ENCODE results near the gene RAP1GAP2.

RAP1GAP2 gene

GRCh38 chr17:2962236-2962635 is 166.0 kb downstream of the RAP1GAP2 start:
- no peak for DNase-seq (ENCODE audit: low spot score)
- TF ChIP-seq, protein P1, sequence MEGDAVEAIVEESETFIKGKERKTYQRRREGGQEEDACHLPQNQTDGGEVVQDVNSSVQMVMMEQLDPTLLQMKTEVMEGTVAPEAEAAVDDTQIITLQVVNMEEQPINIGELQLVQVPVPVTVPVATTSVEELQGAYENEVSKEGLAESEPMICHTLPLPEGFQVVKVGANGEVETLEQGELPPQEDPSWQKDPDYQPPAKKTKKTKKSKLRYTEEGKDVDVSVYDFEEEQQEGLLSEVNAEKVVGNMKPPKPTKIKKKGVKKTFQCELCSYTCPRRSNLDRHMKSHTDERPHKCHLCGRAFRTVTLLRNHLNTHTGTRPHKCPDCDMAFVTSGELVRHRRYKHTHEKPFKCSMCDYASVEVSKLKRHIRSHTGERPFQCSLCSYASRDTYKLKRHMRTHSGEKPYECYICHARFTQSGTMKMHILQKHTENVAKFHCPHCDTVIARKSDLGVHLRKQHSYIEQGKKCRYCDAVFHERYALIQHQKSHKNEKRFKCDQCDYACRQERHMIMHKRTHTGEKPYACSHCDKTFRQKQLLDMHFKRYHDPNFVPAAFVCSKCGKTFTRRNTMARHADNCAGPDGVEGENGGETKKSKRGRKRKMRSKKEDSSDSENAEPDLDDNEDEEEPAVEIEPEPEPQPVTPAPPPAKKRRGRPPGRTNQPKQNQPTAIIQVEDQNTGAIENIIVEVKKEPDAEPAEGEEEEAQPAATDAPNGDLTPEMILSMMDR (IDR thresholded peaks at IDR 0.05; ENCODE audit: extremely low read depth, missing control alignments), result no peak

GRCh38 chr17:2962729-2963128 is 166.5 kb downstream of the RAP1GAP2 start:
- TF ChIP-seq, protein P1 (IDR thresholded peaks at IDR 0.05; ENCODE audit: extremely low read depth, missing control alignments), result no peak
- DNase-seq (ENCODE audit: low spot score), result no peak

DNA sequence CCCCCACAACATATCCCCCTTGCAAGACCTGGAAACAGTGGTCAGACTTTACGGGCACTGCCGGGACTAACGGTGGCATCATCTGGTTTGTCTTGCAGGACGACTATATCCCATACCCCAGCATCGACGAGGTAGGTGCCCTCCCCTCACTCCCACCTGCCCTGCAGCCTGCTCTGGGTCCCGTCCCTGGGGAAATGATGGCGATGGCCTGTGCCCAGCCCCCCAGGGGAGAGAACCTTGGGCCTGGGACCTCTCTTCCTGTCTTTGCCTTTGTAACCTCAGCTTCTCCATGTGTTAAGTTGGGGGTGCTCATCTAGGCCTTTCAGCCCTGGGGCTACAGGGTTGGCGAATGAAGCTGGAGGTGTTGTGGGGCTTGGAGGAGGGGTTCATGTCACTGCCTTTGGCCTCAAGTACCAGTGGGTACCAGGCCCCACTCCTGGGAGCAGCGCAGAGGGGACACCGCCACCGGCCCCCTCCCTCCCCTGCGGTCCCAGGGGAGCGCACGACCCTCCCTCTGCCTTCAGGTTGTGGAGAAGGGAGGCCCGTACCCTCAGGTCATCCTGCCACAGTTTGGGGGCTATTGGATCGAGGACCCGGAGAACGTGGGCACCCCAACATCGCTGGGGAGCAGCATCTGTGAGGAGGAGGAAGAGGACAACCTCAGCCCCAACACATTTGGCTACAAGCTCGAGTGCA is 167.2 kb downstream of the RAP1GAP2 start:
- TF ChIP-seq, protein P1 (IDR thresholded peaks at IDR 0.05; ENCODE audit: extremely low read depth, missing control alignments), result no peak
- no peak for DNase-seq (ENCODE audit: low spot score)

DNA sequence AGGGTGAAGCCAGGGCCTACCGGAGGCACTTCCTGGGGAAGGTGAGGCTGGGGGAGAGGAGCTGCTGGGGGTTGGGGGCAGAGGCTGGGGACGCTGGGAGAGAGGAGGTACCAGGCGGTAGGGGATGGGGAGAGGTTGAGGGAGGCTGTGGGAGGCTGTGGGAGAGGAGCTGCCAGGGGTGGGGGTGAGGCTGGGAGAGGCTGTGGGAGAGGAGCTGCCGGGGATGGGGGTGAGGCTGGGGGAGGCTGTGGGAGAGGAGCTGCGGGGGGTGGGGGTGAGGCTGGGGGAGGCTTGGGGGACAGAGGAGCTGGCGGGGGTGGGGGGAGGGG is 167.8 kb downstream of the RAP1GAP2 start:
- DNase-seq (ENCODE audit: low spot score), result no peak
- TF ChIP-seq, protein P1 (IDR thresholded peaks at IDR 0.05; ENCODE audit: extremely low read depth, missing control alignments), result no peak

DNA sequence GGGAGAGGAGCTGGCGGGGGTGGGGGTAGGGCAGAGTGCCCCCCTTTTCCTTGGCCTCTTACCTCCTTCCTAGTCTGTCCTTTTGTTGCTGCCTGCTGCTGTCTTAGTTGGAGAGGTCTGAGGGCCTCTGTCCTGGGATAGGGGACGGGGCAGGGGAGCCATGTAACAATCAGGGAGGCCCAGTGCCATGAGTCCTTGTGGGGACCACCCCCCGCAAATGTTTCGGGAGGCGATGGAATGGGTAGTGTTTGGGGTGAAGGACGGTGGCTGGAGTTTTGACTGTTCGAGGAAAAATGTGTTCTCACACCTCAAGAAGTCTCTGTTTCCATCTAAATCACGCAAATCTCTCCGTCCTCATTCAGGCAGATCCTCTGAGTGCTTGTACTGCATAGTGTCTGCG is 168.1 kb downstream of the RAP1GAP2 start:
- no peak for DNase-seq (ENCODE audit: low spot score)
- TF ChIP-seq, protein P1 (IDR thresholded peaks at IDR 0.05; ENCODE audit: extremely low read depth, missing control alignments), result no peak

- TF ChIP-seq, protein P1 (IDR thresholded peaks at IDR 0.05; ENCODE audit: extremely low read depth, missing control alignments), result no peak
- no peak for DNase-seq (ENCODE audit: low spot score)
These were observed 168.6 kb downstream of the RAP1GAP2 start for GRCh38 chr17:2964831-2965230.

DNA sequence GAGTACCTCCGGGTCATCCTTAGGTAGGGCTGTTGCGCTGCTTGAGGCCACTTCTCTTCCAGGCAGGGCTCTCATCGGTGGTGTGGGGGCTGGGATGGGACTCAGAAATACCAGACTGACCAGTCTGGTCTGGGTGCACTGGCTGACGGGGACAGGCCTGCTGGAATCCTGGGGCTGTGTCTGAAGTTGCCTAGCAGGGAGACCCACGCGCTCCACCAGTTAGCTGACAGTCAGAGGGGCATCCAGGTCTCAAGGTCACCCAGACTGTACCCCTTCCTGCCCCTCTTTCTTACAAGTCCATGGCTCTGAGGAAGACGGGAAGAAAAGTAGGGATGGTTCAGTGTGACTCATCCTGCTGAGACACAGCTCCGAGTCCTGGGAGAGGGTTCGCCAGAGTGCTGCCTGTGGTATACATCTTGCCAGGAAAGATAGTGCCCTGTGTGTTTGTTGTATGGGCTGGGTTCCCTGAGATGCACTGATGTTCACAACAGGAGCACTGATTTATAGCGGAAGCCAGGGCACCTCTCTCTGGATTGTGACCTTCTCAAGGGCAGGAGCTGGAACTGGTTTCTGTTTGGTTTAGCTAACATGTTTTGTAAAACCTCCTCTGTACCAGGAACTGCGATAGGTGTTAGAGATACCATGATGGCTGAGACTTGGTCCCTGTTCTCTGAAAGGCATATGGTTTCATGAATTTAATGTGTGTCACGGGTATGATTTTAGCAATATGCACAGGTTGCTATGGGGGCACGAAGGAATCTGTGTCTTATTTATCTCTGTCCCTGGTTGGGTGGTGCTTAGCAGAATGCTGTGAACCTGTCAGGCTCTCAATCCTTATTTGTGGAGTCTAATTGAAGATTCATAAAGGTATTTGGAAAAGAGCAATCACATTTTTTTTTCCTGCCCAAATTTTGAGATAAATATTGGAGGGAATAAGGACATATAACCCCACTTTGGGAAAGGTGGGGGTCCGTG is 169.7 kb downstream of the RAP1GAP2 start:
- TF ChIP-seq, protein P1 (IDR thresholded peaks at IDR 0.05; ENCODE audit: extremely low read depth, missing control alignments), result no peak

More for the DNA sequence above, 169.7 kb downstream of the RAP1GAP2 start:
- no peak for DNase-seq (ENCODE audit: low spot score)
